HG03432 (cell line): ENCODE measurements around the gene MLYCD.

Experiments used
- ATAC-seq: cut with Tn5 transposase; IDR thresholded peaks from one replicate; pipeline ENCODE4 v1.9.1; 2021; ENCODE audit warnings: mild to moderate bottlenecking, moderate library complexity; ENCODE audit not compliant: unreplicated experiment

Gene MLYCD

DNA sequence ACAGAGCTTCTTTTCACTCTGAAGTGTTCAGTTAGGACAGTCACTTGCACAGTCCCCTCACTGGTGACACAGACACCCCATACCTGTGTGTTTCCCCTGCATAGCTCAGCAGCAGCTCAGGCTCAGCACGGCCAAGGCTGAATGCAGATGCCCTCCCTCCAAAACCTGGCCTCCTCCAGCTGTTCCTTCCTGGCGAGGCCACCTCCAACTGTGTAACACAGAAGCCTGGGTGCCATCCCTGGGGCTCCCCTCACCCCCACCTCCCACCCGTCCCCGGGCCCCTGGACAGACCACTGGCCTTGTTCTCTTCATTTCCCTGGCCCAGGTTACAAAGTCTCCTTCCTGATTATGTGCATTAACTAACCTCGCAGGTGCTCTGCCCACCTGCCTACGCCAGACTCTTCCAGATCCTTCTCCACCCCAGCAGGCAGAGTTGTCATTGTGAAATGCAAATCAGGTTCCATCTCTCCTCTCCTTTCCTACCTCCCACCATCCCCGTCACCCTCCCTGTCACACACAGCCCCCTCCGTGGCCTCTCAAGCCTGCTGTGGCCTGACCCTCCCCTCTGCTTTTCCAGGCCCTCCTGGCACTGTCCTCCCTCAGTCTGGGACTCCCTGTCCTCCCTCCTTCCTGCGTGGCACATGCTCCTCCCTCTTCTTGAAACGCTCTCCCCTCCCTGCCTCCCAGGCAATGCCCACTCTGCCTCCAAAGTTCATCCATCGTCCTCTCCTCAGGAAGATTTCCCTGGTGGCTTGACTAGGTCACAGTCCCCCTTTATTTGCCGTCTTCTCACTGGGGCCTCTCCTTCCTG, 26.4 kb downstream of the MLYCD start:
- ATAC-seq: no peak

DNA sequence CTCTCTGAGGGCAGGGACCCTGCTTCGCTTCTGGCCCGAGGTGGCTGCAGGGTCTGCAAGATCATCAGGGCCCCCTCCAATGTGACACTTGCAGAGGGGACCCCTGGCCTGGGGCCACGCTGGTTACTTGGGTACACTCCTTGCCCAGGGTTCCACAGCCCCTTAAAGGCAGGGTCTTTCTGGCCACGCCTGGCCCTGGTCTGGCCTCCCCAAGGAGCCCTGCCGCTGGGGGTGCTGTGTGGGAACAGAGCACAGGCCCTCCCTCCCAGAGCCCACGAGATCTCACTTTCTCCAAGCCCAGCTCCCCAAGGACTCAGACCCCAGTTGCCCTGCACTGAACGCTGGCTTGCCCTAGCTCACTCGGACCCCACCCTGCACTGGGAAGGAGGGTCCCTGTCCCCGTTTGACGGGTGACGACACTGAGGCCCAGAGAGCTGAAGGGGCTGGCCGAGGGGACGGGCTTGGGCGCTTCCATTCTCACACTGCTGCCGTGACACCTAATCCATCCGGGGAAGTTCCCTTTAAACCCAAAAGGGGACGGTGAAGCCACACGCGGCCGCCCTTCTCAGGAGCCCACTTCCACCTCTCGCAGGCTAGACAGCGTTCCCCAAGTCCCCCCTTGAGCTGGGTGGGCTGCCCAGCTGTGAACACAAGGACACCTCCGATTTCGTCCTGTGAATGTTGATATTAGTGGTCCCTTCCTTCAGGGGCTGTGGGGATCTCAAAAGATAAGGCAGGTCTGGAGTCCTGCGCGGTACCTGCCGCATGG, 27.2 kb downstream of the MLYCD start:
- no peak for ATAC-seq

DNA sequence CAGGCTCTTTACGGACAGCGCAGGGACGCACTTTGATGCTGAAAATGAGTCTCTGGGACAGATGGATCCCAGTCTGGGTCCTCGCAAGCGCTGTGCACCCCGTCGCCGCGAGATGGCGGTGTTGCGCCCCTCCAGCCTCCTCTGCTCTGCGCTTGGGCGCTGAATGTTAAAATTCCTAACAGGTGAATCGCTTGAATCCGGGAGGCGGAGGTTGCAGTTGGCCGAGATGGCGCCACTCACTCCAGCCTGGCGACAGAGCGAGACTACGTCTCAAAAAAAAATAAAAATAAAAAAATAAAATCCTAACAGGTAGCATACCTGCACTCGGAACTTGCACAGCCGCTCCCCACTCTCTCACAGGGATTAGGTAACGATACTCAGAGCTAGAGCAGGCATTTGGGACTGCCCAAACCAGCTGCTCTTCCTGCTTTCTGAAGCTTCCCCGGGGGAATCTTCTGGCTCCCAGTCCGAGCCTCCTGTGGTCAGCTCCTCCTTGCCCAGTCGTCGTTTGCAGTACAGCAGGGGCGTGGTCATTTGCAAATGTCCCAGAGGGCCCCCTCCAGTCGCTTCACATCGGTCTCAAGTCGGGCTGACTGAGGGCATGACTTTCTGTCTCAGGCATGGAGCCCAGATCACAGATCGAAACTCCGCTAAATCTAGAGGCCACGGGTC, 27.9 kb downstream of the MLYCD start:
- ATAC-seq: peak; percentile 78

DNA sequence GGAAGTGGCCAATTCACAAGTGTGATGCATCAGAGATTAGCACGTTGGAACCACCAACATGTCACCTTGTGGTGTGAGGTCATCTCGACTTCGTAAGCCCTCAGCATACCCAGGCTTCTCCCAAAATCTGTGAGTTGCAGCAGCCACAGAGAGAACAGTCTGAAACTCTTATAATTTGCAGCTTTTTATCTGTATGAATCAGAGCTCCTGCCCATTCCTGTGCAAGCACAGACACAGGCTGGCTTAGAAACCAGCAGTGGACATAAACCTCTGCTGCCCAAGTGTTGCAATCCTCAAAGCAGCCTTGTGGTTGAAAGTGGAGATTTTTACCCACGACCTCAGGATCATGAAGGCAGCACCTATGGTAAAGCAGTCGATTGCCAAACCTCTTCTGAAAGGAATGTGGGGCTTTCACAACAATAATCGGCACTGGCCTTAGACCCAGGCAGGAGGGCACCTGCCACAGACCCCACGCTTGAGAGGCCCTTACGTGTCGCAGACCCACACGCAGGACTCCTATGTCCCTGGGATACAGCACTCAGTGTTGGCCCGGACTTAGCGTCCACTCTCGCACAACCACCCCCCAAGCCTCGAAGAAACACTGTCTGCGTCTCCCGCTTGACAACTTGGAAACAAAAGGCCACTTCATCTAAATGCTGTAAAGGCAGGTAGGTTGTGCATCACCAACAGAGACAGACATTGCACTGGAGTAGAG, 29.6 kb downstream of the MLYCD start:
- ATAC-seq: no peak

DNA sequence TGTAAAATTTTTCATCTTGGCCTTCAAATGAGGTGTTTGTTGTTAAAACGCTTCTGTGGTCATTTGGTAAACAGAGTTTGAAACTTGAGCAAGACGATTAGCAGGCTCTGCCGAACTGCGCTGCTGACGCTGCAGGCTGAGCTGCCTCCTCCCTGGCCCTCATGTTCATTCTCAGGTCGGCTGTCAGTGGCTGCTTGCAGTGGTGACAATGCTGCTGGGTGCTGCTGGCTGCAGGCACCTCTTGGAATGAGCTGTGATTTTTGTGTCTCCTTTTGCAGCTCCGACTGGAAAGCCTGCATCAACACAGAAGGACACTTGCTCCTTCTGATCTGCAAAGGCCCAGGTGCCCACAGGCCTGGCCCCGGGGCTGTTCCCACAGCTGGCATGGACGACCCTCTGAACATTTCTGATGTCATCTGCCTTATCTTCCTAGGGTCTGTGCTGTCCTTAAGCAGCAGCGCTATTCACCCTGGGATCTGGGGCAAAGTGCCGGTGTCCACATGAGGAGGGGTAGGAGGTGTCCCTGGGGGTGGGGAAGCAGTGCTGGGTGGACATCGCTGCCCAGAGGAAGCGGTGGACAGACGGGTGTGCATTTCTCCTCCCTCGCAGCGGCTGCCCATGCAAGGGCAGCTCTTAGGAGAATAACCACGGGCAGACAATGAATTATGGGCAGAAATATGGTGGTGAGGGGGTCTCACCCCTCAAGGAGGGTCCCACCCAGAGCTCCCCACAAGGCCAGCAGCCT, 31.1 kb downstream of the MLYCD start:
- no peak for ATAC-seq

DNA sequence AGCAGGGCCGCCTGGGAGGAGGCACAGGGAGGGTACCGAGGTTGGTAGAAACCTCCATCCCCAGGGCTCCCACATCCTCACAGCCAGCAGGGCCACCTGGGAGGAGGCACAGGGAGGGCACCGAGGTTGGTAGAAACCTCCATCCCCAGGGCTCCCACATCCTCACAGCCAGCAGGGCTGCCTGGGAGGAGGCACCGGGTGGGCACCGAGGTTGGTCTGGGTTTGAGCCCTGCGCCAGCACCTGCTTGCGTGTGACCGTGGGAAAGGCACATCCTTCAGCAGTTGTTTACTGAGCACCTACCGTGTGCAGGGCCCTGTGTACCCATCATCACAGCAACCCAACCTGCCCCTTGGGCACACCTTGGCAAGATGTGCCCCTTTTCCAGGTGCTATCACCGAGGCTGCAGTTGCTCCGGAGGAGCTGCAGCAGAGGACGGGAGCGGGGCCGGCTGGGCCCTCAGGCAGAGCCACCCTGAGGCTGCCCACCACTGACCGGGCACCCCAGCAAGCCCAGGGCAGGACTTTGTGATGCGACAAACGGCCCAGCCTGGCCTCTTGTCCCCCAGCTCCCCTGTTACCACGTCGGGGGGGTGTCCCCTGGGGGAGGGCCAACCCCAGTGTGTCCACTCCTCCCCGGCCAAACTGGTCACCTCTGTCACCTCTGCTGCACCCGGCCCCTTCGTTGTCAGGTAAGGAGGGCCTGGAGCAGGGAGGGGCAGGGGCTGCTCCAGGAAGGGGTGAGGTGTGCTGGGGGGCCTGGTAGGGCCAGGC, 32.0 kb downstream of the MLYCD start:
- ATAC-seq: no peak

DNA sequence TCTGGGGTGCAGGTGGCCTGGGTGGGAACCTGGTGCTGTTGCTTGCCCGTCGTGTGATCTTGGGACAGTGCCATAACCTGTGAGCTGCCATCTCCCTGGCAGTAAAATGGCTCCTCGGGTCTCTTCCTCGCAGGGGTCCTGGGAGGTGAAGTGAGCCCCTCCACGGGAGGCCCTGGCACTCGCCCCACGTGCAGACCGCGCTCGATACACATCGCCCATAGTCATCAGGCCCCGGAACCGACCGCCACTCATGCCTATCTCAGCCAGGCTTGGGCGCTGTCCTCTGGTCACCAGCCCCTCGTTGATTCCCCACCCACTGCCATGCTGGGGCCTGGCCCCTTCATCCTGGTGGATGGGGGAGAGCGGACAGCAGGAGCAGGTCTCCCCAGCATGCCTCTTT, 32.6 kb downstream of the MLYCD start:
- ATAC-seq: no peak

DNA sequence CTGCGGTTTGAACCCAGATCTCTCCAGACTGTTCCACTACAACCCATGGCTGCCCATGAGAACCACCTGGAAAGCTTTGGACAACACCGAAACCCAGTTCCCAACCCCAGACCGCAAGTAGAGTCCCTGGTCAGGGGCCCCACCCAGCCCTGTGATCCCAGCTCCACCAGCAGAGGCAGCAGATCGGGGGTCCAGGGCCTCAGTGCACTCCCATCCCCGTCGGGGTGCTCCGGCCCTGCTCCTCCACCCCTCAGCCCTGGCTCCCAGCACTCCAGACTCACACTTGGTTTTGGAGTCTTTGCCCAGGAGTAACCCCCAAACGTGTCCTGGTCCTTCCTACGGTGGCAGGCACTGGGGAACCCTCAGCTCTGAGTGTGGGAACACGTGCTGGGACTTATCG, 33.4 kb downstream of the MLYCD start:
- no peak for ATAC-seq

DNA sequence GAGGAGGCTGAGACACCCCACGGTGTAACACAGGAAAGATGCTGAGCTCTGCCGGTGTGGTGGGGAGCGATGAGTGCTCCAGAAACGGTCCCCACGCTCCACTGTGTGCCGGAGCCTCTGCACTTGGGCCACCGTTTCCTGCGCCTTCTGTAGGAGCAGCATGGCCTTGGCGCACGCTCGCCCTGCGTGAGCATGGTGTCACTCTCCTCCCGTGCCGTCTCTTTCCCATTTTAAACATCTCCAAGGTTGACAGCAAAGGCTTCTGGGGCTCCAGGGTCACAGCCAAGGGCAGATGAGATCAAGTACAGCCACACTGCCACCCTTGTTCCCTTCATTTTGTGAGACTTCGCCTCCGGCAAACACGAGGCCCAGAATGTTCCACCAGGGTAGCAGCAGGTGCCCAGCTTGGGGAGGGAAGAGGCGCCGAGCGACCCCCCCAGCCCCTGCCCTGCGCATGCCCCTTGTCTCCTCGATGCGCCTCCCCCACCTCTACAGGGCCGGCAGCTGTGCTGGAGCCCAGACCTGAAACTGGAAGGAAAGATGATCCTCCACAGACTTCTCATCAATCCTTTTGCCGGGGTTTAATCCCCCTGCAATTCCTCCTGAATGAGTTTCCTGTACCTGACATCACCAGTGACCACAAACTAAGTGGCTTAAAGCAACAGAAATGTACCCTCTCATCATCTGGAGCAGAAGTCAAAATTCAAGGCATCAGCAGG, 34.2 kb downstream of the MLYCD start:
- ATAC-seq: no peak

DNA sequence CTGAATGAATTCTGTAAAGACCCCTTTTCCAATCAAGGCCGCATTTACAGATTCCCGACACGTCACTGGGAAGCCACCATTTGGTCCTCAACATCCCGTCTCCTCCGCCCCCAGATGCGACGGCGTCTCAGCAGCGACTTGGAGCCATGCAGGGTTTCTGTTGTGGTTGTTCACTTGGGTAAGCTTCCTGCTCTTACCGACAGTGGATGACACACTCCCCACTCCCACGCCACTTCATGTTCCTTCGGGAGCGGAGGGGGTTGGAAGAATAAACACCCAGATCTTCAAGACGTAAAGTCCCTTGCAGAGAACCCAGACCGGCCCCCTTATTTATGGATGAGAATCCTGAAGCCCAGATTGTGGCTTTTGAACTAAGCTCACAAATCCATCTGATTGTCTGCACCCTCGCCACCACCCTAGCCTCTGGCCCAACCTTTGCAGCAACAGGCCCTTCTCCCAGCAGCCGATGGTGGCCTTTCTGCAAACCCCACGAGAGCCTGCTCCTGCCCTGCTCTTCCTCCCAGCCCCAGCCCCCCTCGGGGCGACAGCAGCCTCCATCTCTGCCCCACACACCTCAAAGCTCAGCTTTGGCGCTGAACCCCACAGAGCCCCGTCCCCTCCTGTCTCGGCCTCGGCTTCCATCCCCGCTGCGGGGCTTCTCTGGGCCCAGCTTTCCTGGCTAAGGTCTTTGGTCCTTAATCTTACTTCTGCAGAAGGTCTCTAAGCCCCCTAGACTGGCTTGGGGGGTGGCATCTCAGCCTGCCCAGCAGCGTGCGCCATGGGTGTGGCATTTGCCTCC, 35.2 kb downstream of the MLYCD start:
- no peak for ATAC-seq

DNA sequence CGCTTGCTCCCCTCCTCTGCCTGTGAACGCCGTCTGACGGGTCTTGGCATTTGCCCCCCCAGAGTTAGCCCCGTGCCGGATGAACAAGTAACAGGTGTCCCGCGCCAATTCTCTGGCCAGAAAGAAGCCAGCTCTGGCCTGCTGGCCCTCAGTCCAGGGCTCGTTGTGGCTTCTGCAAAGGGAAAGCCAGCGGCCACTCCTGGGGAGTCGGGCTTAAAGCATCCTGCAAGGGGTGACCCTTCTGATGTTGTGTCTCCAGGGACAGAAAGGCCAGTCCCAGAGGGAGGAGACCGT, 35.7 kb downstream of the MLYCD start:
- no peak for ATAC-seq

DNA sequence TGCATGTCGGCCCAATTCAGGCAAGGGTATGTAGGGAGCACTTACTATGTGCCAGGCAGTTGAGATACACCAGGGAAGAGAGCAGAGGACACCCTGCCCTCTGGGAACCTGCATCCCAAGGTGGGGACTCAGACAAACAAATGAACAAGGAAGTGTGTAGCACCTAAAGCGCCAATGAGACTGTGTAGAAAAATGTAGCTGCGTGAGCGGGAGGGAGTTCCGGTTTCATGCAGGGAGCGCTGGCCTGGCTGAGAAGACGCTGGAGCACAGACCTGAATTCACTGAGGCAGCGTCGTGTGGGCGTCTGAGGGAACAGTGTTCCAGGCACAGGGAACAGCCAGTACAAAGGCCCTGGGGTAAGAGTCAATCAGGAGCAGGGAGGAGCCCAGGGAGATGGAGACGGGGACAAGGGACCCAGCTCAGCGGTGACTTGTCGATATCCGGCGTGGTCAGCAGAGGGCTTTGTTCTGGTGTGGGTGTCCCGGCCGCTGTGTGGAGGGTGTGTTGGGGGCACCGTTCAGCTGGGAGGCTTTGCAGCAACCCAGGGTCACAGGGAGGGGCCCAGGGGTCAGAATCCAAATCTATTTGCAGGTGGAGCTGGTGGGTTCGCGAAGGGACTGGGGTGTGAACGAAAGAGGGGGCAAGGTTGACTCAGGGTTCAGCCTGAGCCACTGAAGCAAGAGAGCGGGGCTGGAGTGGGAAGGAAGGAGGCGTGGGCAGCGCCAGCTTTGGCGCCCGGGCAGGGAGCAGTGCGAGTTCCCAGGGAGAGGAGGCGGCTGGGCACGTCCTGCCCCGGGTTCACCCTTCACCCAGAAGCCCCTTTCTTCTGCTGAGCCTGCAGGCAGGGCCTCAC, 36.3 kb downstream of the MLYCD start:
- ATAC-seq: no peak

DNA sequence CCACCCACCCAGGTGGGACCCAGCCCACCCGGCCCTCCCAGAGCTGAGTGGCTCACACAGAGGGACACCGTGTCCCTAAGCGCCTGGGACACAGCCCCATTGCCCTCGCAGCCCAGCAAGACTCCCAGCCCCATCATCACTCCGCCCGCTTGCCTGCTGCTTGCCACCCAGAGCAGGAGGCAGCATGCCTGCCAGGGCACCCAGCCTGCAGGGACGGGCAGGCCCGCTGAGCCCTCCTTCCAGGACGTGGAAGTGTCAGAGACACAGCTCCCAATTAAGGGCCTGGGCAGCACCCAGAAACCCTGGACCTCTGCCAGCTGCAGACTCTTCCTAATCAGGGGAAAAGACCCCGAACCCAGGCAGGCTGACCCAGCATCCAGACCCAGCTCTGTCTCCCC, 36.9 kb downstream of the MLYCD start:
- ATAC-seq: no peak

DNA sequence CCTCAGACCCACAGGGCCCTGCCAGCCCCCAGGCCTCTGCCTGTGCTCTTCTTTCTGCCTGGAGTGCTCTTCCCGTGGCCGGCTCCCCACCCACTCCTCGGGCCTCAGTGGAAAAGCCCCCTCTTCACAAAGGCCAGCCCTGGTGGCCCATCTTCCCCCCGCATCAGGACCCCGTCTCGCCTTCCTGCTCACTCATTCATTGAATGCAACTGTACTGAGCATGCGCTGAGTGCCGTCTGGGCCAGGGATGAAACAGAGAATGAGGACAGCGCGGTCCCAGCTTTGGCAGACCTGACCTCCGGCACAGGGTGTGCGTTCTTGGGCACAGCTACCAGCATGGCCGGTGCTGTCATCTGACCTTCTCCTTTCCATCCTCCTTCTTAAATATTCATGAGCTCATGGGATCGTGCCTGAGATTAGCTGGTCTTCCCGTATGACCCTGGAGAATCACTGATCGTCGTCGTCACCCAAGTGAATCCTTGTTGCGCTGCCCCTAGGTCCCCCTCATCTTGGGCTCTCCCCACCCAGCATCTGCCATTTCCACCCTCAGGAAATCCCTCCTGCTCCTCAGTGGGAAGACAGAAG, 37.8 kb downstream of the MLYCD start:
- ATAC-seq: no peak

DNA sequence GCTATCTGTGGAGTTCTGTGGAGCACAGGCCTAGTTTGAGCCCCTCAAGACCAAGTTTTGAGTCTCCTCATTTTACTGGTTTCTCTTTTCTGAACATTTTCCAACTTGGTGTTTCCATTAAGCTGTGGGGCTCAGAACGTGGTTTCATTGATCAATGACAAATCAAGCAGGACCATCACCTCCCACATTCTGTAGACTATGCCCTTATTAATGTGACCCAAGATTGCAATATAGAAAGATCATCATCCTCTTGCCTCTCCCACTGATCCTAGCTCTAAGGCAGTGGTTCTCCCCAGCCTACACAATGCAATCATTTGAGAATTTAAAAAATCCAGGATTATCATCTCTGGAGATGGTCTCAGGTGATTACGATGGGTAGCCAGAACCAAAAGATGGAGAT, 38.4 kb downstream of the MLYCD start:
- no peak for ATAC-seq

DNA sequence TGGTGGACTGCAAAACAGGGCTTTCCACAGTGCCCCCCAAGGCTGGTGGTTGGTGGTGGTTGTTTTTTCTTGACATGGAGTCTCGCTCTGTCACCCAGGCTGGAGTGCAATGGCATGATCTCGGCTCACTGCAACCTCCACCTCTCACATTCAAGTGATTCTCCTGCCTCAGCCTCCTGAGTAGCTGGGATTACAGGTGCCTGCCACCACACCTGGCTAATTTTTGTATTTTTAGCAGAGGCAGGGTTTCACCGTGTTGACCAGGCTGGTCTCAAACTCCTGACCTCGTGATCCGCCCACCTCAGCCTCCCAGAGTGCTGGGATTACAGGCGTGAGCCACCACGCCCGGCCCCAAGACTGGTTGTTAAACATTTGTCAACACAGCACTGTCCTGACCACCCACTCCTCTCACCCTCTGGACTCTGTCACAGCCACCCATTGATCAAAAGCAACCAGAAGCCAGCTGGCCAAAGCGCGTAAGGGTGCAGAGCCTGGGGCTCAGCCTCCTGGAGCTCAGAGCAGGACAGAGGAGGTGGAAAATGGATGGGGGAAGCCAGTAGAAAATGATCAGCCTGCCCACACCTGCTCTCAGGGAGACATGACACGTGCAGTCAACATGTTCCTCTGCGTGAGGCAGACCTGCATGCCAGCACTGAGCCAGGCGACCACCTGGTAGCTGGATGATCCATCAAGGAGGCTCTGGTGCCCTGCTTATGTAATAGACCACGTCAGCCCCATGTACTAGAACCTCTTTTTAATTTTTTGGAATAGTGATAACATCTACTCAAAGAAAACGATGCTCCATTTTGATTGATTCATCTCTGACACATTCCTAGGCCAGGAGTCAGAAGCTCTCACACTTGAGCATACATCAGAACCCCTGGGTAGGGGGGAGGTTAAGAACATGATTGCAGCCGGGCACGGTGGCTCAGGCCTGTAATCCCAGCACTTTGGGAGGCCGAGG, 39.3 kb downstream of the MLYCD start:
- ATAC-seq: no peak
